Esophagus squamous epithelium (tissue), 4 donors: ENCODE measurements around the gene TEAD4.

ENCODE experiments used
- POLR2A ChIP-seq, 4 donors: fragments of 450-650 bp; IDR thresholded peaks; one replicate each; pipeline ENCODE4 v1.6.1; 2017; ENCODE audit warnings: antibody characterized with exemption in 4 of 4, mild to moderate bottlenecking in 4 of 4, moderate library complexity in 3 of 4
- TF ChIP-seq, protein P1 (sequence below), 6 experiments: fragments of 450-650 bp in 4 of 6; fragments of 200-600 bp in 2 of 6; sonication (generic) in 2 of 6; IDR thresholded peaks; one replicate each; pipeline ENCODE4 v1.5.1; 2016 to 2019; ENCODE audit warnings: antibody characterized with exemption in 6 of 6, mild to moderate bottlenecking in 4 of 6, moderate library complexity in 4 of 6

DNA sequence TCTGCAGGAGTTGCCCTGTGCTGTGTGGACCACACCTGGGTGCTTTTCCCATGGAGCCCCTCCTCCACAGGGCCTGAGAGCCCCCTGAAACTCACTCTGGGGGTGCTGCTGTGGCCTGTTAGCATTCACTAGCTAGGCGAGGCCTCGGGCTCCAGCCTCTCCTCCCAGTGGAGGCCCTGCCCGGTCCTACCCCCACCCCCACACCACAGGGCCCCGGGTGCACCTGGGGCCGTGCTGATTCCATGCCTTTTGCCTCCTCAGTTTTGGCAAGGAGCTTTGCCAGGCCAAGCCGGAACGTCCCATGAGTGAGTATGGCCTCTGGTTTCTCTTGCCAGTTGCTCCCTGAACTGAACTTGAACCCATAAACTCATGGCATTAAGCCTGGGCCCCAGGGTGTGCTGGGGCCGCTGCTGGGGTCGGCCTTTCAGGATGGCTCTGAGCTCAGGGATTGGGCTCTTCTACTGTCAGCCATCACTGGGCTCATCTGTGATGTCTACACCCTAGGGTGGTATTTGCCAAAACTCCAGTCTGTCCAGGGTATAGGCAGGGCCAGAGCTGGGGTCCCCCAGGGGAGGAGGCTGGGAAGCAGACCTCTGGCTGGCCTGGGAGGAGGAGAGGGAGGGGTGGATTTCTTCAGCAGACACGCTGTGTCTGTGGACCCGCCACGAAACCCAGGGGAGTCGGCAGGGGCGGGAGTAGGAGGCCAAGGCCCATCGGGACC lies 59.2 kb downstream of the TEAD4 start:
- TF ChIP-seq, protein P1, sequence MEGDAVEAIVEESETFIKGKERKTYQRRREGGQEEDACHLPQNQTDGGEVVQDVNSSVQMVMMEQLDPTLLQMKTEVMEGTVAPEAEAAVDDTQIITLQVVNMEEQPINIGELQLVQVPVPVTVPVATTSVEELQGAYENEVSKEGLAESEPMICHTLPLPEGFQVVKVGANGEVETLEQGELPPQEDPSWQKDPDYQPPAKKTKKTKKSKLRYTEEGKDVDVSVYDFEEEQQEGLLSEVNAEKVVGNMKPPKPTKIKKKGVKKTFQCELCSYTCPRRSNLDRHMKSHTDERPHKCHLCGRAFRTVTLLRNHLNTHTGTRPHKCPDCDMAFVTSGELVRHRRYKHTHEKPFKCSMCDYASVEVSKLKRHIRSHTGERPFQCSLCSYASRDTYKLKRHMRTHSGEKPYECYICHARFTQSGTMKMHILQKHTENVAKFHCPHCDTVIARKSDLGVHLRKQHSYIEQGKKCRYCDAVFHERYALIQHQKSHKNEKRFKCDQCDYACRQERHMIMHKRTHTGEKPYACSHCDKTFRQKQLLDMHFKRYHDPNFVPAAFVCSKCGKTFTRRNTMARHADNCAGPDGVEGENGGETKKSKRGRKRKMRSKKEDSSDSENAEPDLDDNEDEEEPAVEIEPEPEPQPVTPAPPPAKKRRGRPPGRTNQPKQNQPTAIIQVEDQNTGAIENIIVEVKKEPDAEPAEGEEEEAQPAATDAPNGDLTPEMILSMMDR (IDR thresholded peaks at IDR 0.05) = no peak
- TF ChIP-seq POLR2A (IDR thresholded peaks at IDR 0.05) = no peak
